UCSD-AML1 (cell line): ENCODE results near the gene C9orf78.

Experiments used
- DNase-seq: peaks from one replicate; lab custom pipeline; 2025; ENCODE audit not compliant: unreplicated experiment; lab: John Stamatoyannopoulos, UW

C9orf78 gene

GRCh38 chr9:129835128-129835859 is at the start of gene C9orf78, which contains the start of gene USP20:
TSS of gene C9orf78 (minus strand) at chr9:129835275. CDS start at chr9:129835221, 54 bp downstream.
TSS of gene USP20 (plus strand) at chr9:129835458. CDS start at chr9:129852556, 17,098 bp downstream.
- DNase-seq: peak; percentile 98

DNA sequence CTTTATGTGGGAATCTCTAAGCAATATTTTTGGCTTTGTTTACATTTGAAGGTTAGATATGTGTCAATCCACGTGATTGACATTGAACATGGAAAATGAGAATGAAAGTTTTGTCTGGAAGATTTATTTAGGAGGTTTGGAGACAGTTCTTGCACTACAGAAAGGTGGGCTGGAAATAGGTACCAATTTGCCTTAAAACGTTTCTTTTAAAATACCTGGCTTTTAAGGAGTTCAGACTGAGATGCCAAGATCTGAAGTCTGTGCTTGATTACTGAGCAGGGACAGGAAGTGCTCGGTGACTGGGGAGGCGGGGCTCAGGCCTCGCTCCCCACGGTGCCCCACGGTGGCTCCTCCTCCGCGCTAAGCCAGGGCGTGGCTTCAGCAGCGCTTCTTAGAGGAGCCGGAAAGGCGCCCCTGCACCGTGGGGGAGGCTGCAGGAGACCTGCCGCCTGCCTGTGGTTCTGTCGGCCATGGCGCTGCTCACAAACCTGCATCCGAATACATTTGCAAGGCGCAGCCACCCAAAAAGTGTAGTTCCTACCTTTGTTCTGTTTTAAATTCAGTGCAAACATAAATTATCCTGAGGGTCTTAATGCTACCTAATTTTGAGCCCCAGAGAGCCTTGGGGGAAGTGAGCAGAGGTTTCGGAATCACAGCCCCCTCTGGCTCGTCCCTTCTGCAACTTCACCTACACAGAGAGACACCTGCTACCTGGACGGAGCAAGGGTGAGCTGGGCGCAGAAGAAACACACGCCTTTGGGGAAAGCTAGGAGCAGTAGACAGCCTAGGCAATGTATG is 49.3 kb upstream of the C9orf78 start:
- DNase-seq: peak; percentile 94

- no peak for DNase-seq
Measured at GRCh38 chr9:129881547-129882324, 46.7 kb upstream of the C9orf78 start.

DNA sequence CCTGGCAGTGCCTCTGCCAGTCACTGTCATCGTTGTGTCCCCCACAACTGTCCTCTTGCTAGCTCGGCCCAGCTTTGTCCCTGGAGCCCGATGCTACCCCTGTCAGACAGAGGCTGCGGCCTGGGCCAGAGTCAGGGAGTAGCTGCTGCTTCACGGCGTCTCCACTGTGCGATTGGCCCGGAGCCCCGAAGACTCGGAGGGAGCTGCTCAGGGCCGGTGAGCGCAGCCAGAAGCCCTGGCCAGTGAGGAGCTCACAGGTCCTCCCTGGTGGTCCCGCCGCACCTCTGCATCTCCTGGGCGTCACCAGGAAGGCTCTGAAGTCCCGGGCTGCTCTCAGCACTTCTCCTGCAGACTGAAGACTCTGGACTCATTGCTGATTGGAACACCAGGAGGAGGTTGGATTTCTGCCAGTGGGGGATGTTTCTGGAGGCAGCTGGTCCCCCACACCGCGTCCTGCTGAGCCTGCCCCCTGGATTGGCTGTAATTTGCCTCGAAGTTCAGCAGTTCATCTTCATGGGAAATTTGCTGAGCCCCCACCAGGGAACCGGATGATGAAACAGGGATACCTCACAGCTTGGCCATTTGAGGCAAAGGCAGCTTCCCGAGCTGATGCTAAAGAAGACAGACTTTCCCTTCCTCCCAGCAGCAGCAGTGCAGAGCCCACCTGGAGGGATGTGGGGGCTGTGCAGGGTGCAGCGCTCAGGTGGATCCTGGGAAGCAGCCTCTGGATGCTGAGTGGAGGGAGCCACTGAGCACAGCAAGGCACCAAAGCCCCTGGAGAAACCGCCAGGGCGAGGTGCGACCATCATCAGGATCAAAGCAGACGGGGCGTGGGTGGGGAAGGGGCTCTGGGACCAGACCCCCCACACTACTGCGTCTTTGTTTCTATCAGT is 45.8 kb upstream of the C9orf78 start:
- no peak for DNase-seq

GRCh38 chr9:129879991-129880653 is 45.0 kb upstream of the C9orf78 start:
- no peak for DNase-seq

DNA sequence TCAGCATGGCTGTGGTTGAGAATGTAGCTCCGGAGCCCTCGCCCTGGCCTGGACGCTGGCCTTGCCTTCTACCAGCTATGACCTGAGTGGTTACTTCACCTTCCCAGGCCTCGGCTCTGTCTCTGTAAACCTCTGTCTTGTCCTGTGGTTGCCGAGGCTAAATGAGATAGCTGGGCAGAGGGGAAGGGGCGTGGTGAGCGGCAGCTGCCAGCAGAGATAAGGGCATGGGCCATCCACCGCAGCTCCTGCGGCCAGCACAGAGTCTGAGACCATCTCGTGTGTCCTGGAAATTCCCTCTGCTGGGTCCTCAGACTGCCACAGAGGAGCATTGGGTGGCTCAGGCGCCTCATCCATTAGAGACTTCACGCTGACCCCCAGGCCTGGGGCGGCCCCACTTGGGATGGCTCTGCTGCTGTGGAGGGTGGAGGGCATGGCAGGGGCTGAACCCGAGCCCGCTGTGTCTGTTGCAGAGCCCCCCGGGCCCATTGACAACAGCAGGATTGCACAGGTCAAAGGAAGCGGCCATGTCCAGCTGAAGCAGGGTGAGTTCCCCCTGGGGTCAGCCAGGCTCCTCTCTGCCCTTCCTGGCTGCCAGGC is 44.1 kb upstream of the C9orf78 start:
- DNase-seq: peak; percentile 71

GRCh38 chr9:129878291-129878690 is 43.2 kb upstream of the C9orf78 start:
- DNase-seq: no peak

GRCh38 chr9:129876815-129877214 is 41.7 kb upstream of the C9orf78 start:
- DNase-seq: no peak

- DNase-seq: no peak
Measured at GRCh38 chr9:129875687-129876395, 40.8 kb upstream of the C9orf78 start.

GRCh38 chr9:129875181-129875611 is 40.1 kb upstream of the C9orf78 start:
- DNase-seq: no peak

DNA sequence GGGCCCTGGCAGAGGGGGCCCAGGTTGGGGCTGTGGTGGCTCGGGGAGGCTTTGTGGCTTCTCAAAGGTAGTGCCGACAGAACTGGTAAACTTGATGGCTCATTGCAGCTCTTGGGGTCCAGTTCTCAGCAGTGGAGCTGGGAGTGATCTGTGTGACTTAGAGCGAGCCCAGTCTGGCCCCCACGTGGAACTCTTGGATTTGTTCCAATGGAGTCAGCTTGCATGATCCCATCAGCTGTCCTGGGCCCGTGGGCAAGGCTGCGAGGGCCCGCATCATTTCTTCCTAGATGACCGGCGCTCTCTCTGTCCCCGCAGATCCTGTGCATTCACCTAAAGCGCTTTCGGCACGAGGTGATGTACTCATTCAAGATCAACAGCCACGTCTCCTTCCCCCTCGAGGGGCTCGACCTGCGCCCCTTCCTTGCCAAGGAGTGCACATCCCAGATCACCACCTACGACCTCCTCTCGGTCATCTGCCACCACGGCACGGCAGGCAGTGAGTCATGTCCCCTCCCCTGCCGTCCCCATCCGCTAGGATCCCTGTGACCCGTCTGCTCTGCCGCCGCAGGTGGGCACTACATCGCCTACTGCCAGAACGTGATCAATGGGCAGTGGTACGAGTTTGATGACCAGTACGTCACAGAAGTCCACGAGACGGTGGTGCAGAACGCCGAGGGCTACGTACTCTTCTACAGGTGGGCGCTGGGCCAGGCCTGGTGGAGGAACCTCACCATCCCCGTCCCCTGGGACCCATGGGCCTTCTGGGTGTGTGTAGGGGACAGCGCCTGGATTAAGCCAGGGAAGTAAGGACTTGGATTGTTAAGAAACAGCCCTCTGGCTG is 39.4 kb upstream of the C9orf78 start:
- DNase-seq: no peak

DNA sequence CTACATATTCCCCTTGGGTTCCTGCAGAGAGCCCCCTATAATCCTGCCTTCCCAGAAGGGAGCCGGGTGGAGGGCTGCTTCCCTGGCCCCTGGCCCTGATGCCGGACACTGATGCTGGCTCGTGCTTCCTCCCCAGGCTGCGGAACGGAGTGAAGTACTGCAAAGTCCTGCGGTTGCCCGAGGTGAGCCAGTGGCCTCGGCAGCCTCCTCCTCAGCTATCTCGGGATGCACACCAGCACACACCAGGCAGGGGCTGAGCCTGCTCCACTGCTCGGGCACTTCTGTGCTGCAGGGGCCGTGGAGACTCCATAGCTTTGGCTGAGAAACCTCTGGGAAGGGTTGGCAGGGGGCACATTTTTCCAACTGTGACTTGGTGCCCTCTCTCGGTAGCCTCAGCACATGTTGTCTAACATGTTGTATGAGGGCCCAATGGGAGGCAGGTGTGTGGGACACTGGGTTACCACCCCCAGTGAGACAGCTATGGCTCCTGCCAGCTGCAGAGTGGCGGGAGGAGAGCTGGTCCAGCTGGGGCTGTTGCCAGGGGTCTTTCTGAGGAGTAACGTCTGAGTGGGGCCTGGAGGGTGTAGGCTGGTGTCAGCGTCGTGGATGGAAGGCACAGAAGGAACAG is 38.6 kb upstream of the C9orf78 start:
- DNase-seq: no peak

DNA sequence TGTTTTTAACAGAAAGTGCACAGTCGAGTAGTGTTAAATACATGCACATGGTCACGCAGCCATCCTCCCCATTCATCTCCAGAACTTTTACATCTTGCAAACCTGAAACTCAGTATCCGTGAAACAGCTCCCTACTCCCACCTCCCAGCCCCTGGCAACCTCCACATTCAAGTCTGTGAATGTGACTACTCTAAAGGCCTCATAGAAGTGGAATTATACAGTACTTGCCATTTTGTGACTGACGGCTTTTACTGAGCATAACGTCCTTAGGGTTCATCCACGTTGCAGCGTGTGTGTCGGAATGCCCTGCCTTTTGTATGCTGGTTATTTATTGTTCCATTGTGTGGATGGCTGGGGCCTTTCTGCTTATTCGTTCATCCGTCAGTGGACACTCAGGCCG is 36.0 kb upstream of the C9orf78 start:
- DNase-seq: no peak

DNA sequence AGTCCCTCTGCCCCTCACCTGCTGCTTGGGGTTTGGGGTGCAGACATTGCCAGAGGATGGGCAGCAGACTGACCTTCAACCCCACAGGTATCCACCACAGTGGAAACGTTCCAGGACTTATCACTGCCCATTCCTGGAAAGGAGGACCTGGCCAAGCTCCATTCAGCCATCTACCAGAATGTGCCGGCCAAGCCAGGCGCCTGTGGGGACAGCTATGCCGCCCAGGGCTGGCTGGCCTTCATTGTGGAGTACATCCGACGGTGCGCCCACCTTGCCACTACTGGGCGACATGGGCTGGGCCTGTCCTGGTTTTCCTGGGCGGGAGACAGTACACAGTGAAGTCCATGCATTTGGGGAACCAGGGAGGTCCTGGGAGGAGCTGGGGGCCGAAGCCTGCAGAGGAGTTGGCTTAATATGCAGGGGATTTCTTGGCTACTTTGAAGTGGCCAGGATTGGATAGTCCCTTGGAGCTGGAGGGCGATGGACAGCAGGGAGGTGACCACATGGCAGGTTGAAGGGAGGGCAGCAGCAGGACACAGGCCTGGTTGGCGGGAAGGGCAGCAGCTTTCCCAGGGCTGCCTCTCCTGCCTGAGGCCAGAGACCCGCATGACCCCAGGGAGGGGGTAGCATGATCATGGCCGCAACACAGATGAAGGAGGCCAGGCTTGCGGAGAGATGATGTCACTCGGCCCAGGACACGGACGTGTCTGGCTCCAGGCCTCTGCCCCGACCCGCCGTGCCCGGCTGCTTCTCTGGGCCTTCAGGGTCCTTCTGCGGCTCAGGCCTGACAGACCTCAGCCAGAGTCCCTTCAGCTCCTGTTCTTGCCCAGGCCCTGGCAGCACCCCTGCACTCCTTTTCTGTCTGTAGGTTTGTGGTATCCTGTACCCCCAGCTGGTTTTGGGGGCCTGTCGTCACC is 34.8 kb upstream of the C9orf78 start:
- no peak for DNase-seq

GRCh38 chr9:129868872-129869486 is 33.9 kb upstream of the C9orf78 start:
- no peak for DNase-seq
